Skin epidermis (tissue), 12 donors: Measurements from ENCODE around the gene TMCC3.

Experiments used
- H3K27ac ChIP-seq, 21 experiments: fragments of 200-600 bp; sonication (generic) in 11 of 21; one replicate each; pipeline ENCODE4 v1.5.0; 2020; ENCODE audit warnings: mild to moderate bottlenecking in 3 of 21, inconsistent platforms in 2 of 21, moderate library complexity in 2 of 21
- H3K4me3 ChIP-seq, 7 experiments: fragments of 200-600 bp; sonication (generic) in 2 of 7; one replicate each; pipeline ENCODE4 v1.5.0; 2020; ENCODE audit warnings: inconsistent platforms in 2 of 7, mild to moderate bottlenecking in 2 of 7, moderate library complexity in 1 of 7

TMCC3 gene

DNA sequence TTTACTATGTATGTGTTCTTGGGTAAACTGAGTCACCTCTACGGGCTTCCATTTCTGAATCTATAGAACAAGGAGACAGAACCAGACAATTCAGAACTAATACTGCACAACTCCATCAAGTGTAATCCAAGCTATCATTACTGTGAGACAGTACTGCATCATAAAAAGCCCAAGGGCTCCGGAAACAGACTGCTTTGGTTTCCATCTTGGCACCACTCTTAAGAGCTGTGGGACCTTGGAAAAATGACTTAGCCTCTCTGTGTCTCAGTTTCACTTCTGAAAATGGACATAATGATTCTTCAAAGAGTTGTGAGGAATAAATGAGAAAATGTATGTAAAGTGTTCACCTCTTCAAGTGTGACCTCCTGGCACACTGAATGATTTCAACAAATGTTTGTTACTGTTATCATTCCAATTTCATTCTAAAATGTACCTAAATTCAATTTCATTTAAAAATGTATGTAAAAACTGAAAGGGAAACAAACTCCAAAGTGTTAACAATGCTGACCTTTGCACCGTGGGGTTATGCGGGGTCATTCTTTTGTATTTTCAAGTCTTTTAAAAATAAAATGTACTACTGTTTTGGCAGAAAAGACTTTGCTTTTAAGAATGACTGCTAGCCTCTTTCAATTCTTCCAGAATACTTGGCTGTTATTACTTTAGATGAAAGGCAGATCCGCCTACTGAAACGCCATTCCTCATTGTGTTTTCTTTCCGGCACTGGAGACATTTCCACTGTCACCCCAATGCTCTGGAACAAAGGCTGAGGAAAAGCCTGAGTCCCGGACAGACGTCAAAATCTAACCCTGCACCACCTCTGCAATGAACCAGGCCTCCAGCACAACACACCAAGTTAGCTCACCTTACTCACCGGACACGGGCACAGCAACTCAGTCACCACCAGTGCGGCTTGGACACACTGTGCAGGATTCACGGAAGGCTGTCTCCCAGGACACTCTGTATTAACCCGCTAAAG lies 62.8 kb downstream of the TMCC3 start:
- Histone ChIP-seq H3K4me3 (no peak overlapping the region), H3K27ac (peak overlapping the region in 6 of 21 experiments; percentile 14 to 84 (median 54))

DNA sequence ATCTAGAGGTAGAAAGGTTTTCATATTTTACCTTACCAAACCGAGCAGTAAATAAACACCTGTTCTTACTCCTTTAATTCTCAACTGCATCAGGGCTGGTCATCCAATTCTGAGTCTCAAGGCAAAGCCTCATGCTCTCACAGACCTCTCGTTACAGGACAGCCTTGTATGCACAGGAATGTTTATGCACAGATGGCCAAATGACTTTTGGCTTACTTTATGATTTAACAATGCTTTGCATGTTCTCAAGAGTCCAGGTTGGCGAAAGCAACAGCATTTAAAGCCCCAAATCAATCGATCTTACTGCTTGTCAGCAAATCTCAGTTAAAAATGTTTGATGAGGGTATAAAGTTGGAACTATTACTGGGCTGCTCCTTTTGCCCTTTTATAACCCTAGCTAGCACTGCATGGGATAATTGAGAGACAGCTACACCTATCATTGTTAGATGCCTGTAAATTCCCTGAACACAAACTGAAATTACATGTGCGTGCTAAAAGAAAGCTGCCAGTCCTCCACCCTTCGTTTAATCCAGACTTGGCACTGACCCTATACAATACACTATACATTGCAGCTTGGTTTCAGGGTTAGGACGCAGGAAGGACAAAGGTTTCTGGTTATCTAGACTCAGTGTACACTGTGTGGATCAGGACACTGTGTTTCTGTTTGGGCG lies 63.6 kb downstream of the TMCC3 start:
- Histone ChIP-seq H3K27ac (peak overlapping the region in 4 of 21 experiments; percentile 5 to 65 (median 10)), H3K4me3 (no peak overlapping the region)

DNA sequence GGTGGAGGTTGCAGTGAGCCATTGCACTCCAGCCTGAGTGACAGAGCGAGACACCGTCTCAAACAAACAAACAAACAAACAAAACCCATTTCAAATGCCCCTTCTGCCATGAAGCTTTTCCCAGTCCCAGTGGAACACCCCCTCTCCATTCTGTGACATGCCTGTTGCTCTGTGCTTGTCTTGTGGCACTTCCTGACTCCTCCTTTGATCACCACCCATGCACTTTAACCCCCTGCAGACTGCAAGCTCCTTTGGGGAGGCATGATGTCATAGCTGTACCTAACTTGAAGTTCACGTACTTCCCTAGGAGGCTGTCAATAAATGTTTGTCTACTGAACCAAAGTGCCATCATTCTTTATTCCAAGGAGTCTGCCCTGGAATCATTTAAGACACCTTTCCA lies 64.7 kb downstream of the TMCC3 start:
- no peak overlapping the region for H3K4me3 ChIP-seq
- no peak overlapping the region for H3K27ac ChIP-seq

DNA sequence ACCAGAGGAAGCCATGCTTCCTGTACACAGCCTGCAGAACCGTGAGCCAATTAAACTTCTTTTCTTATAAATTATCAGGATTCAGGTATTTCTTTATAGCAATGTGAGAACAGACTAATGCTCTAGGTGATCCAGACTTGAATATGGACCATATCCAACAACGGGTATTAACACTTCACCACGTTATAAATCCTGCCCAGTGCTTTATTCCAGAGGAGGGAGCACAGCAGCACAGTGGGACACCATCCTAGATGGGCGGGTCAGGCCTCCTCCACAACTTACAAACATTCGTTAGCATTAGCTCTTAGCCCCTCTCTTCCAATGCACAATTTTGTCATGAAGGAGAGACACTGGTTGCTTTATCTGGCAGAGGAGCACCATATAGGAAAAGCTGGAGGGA lies 66.0 kb downstream of the TMCC3 start:
- peak overlapping the region in 1 of 21 experiments; percentile 11 for H3K27ac ChIP-seq

DNA sequence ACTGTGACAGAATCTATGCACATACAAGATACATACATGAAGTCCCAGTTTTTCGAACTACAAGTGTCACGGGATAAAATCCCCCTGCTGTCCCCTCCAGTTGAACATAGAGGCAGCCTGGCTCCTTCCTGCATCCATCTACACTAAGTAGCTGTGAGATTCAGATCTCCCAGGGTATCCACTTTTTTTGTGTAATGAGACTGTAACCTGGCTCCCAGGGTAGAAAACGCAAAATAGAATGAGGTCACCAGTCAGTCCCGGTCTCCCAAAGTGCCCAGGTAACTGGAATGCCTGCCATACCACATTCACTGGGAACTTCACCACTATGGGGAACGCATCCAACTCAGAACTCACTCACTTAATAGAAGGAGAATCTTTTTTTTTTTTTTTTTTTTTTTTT lies 67.8 kb downstream of the TMCC3 start:
- Histone ChIP-seq H3K4me3 (no peak overlapping the region), H3K27ac (no peak overlapping the region)

More for the DNA sequence above, 66.0 kb downstream of the TMCC3 start:
- H3K4me3 ChIP-seq = no peak overlapping the region

DNA sequence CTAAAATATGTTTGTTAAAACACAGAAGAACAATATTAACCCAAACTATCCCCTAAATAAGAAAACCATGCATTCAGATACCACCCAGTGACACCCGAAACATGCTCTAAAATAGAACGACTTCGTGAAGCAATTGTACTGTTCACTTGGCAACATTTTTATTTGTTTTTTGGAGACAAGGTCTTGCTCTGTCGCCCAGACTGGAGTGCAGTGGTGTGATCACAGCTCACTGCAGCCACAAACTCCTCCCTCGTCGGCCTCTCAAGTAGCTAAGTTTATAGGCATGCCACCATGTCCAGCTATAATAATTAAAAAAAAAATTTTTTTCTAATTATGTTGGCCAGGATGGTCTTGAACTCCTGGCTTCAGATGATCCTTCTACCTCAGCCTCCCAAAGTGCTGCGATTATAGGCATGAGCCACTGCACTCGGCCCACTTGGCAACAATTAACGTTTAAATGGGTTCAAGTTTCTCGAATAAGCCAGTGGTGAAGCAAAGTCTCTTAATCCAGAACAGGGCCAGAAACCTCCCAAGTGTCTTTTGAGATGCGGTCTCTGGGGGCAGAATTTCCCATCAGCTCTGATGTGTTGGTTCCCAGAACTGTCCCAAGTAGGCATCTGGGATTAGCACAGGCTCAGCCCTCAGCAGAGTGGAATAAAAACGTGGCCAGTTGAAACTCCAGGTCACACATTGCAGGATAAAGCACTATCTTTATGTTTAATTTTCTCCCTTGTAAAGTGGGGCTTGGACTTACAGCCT lies 74.5 kb downstream of the TMCC3 start:
- H3K27ac ChIP-seq = no peak overlapping the region
- H3K4me3 ChIP-seq = no peak overlapping the region

DNA sequence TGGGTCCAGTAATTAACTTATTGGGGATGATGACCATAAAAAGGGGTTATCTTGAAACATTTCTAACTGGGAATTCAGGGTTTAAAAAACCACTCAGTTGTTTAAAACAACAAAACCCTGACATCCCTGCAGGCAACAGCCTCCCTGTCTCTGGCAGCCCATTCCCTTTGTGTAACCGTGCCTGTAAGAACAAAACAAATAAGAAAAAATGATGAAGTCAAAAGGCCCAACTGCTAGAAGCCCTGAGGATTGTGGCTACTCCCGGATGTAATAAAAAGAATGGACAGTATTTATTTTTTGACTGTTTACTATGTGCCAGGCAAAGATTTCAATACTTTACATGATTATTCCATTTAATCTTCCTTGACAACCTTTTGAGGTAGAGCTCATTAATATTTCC lies 75.3 kb downstream of the TMCC3 start:
- no peak overlapping the region for H3K27ac ChIP-seq
- H3K4me3 ChIP-seq = no peak overlapping the region

DNA sequence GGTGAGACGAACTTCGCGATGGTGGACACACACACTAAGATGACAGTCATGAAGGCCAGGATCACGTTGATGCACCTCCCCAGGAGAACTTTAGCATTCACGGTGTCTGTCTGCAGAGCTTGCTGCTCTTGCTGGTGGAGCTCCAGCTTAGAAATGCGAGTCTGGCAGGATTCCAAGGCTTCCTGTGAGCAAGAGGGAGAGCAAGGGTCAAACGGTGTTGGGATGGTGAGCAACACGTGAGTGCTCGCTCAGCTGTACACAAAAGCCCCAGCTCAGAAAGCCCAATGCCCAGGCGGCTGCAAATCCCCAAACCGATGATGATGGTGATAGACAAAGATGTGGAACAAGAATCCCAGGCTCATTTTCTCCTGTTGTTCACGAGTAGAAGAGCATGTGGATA lies 78.8 kb downstream of the TMCC3 start:
- no peak overlapping the region for H3K4me3 ChIP-seq
- H3K27ac ChIP-seq = no peak overlapping the region

DNA sequence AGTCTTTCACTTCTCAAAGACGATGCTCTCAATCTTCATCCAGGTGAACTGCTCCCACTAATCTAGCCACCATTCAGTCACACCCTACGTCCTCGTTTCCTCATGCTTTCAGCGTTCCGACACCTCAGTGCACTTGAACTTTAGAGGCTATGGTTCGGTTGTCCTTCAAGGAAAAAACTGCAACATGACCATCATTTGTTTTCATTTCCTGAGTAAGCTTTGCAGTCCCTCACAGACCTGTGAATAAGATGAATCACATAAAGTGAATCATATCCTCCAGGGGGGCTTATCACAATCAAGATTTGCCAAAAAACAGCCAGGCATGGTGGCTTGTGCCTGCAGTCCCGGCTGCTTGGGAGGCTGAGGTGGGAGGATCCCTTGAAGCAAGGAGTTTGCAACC lies 80.2 kb downstream of the TMCC3 start:
- Histone ChIP-seq H3K4me3 (no peak overlapping the region), H3K27ac (no peak overlapping the region)

DNA sequence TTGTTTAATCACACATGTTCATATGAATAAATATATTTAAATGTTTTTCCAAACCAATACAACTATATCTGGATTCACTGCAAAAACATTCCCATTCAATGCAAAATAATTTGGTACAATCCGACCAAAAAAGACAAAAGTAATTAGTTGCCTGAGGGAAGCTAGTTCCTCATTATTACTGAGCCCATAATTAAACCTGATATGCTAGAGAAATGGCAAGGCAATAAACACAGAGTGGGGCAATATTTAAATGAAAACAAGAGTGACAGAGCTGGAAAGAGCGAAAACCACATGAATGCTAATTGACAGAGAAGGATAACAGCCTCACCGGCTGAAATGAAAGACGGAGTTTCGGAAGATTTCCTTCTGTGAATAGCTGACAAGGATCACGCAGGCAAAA lies 82.6 kb downstream of the TMCC3 start:
- Histone ChIP-seq H3K27ac (no peak overlapping the region), H3K4me3 (no peak overlapping the region)

DNA sequence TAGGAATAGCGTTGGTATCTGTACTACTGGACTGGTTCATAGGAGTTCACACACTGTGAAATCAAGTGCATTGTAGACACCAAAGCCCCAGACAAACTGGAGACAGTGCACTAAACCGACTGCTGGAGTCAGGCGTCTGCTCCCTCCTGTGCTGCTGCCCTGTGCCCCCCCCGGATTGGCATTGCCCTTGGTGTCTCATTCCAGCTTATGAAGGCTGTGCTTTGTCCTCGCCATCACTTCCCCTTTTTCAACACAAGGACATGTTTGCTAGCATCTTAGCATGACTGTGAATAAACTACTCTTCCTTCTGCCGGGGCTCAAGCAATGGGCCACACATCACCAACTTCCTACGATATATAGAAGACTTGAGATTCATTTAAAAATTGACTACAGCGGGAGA lies 84.0 kb downstream of the TMCC3 start:
- no peak overlapping the region for H3K4me3 ChIP-seq
- no peak overlapping the region for H3K27ac ChIP-seq

DNA sequence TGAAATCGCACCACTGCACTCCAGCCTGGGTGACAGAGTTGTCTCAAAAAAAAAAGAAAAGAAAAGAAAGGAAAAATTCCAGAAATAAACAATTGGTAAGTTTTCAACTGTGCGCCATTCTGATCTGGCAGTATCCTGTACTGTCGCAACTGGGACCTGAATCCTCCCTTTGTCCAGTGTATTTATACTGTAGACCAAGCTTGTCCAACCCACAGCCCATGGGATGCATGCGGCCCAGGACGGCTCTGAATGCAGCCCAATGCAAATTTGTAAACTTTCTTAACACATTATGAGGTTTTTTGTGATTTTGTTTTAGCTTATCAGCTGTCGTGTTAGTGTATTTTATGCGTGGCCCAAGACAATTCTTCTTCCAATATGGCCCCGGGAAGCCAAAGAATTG lies 84.7 kb downstream of the TMCC3 start:
- H3K27ac ChIP-seq = no peak overlapping the region
- H3K4me3 ChIP-seq = no peak overlapping the region

DNA sequence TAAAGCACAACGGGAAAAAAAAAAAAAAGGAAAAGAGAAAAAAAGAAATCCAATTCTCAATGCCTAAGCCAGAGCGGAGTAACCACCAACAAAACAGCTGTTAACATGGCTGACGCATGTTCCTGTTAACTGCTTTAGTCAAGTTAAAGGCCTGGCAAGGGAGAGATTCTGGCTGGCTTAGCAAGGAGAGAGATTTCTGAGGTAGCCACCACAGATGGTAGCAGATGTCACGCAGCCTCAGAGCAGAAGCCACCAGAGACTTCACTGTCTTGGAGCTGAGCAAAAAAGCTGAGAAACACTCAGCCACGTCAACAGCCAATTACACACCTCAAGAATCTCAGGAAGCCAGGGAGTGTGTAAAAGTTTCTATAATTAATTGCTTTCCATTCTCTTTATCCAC lies 87.1 kb downstream of the TMCC3 start:
- H3K4me3 ChIP-seq = no peak overlapping the region
- H3K27ac ChIP-seq = no peak overlapping the region

DNA sequence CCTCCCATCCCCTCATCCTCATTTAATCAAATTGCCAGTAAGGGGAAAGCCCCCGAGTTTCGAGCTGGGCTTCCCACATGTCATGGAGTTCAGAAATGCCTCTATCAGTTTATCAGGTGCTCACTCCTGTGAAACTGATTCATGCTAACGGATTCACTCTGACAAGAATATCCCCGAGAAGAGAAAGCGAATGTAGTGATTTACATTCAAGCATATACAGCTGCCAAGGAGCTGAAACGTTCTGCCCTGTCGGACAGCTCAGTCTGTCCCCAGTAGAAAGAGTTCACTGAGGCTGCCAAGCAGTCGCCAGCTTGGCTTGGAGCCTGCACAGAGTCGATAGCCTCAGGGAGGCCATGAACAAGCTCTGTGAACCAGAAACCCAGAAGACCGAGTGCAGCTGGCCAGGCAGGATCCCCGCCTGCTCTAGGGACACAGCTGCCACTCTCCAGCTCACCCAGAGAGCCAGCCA lies 88.4 kb downstream of the TMCC3 start:
- H3K27ac ChIP-seq = no peak overlapping the region
- no peak overlapping the region for H3K4me3 ChIP-seq

DNA sequence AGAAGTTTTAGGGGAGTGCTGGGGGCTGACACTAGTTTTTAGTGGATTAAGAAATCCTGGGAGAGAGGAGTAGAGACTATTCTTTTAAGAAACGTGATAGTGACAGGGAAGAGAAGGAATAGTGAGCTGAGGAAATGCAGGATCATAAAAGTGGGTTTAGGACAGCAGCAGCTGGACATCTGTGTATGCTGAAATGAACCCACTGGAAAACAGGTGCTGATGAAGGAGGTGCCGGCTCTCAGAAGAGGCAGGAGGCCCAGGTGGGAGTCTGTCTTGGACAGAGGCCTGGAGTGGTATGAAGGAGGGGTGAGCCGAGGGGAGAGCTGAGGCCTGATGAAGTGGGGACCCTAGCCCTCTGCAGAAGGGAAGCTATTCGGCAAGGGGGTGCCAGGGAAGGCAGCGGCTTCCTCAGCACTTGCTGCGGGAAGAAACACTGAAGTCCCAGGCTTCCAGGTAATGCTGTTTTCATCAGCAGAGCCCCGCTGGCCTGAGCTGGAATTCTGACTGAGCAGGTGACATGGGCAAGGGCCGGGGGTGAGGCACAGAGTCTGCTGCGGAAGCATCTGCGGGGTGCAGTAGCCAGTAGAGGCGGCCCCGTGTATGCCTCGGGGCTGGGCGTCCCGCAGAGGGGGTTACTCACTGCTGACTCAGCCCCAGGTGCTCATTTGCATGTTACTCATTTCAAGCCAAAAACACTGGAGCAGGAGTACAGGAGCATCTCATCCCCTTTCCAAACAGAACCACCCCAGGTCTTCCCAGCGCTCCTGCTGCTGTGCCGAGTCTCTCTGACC lies 89.7 kb downstream of the TMCC3 start:
- no peak overlapping the region for H3K4me3 ChIP-seq

DNA sequence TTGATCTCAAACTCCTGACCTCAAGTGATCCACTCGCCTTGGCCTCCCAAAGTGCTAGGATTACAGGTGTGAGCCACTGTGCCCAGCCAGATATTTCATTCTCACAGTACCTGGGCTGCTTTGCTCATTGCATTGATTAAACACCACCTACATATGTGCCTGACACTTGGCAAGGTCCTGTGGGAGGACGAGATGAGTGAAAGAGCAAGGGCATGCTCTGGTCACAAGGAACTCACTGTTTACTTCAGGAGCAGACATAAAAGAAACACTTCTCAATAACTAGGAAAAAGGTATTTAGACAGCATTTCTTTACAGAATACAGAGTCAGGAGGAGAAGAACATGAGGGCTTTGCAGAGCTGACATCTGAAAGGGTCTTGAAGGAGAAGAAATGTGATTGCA lies 91.7 kb downstream of the TMCC3 start:
- H3K4me3 ChIP-seq = no peak overlapping the region
- H3K27ac ChIP-seq = no peak overlapping the region

More for the DNA sequence above, 89.7 kb downstream of the TMCC3 start:
- peak overlapping the region in 1 of 21 experiments; percentile 36 for H3K27ac ChIP-seq

DNA sequence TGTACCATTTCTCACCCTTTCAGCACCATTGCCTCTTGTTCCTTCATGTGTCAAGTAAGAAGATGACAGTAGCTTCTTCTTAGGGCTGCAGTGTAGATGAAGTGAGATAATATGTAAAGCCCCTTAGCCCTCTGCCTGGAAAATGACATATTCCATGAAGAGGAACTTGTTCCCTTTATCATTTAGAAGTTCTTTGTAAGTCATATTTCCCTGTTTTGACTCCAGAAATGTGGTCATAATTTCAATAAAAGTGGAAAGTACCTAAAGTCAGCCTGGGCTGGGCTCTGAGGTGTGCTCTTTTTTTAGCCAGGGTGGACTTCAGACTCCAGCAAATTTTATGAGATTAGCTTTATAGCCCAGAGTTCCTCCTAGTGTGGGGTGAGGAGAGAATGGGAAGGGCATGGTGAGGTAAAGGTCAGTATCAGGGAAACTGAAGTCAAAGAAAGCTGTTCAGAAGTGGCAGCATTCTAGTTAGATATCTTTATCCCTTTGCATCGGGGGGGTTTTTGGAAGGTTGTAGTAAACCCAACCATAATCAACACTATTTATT lies 92.5 kb downstream of the TMCC3 start:
- Histone ChIP-seq H3K27ac (no peak overlapping the region), H3K4me3 (no peak overlapping the region)

DNA sequence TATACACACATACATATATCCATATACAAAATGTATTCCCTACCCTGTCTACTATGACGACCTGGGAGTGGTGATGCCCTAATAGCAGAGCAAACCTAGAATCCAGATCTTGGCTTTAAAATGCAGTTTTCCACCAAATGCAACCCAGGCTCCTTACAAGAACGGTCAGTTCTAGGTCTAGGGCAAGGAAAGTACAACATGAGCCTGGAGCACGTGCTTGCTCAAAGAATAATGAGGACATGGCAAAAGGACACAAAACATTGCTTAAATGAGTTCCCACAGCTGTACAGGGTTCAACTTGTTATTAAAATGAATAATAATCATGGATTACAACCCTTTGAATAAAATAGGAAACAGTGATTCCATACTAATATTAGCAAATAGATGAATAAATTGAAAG lies 94.7 kb downstream of the TMCC3 start:
- Histone ChIP-seq H3K27ac (no peak overlapping the region), H3K4me3 (no peak overlapping the region)

DNA sequence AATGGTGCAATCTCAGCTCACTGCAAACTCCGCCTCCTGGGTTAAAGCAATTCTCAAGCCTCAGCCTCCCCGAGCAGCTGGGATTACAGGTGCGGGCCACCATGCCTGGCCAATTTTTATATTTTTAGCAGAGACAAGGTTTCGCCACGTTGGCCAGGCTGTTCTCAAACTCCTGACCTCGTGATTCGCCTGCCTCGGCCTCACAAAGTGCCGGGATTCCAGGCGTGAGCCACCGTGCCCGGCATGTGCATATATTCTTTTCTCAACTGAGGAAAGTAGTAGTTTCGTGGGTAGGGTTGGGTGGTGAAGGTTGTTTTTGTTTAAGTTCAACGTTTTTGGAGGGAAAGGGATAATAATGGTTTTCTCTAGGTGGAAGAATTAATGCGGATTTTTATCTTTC lies 96.5 kb downstream of the TMCC3 start:
- no peak overlapping the region for H3K4me3 ChIP-seq
- H3K27ac ChIP-seq = no peak overlapping the region
